Measurements from ENCODE around the gene DRG1.

The DRG1 gene

DNA sequence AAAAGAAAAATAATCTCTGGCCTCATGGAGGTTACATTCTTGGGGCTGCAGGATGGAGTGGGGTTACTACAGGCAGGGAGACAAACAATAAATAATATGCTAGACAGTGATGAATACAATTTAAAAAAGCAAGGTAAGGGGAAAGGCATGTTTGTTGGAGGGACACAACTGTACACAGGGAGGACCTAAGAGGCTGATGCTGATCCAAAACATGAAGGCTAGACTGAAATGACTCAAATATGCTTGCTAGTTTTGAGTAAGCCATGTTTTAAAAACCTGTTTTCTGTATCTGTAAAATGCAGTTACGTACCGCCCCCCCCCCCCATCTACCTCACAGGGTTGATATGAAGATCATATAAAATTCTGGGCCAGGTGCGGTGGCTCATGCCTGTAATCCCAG, 46.2 kb downstream of the DRG1 start:
- no peak for DNase-seq
- H3K27ac Mint-ChIP-seq: no peak overlapping the region
- TF ChIP-seq, protein P1, sequence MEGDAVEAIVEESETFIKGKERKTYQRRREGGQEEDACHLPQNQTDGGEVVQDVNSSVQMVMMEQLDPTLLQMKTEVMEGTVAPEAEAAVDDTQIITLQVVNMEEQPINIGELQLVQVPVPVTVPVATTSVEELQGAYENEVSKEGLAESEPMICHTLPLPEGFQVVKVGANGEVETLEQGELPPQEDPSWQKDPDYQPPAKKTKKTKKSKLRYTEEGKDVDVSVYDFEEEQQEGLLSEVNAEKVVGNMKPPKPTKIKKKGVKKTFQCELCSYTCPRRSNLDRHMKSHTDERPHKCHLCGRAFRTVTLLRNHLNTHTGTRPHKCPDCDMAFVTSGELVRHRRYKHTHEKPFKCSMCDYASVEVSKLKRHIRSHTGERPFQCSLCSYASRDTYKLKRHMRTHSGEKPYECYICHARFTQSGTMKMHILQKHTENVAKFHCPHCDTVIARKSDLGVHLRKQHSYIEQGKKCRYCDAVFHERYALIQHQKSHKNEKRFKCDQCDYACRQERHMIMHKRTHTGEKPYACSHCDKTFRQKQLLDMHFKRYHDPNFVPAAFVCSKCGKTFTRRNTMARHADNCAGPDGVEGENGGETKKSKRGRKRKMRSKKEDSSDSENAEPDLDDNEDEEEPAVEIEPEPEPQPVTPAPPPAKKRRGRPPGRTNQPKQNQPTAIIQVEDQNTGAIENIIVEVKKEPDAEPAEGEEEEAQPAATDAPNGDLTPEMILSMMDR (IDR thresholded peaks at IDR 0.05): no peak
- H3K27me3 Mint-ChIP-seq (ENCODE audit: low read depth, poor library complexity): no peaks in the 10 kb centered on the region
- H3K9me3 Mint-ChIP-seq: no peaks in the 10 kb centered on the region
- peaks cover 72% of the 10 kb centered on the region for H3K36me3 Mint-ChIP-seq (ENCODE audit: low read depth)
- H3K4me3 Mint-ChIP-seq: no peak overlapping the region
- H3K4me1 Mint-ChIP-seq: no peaks in the 10 kb centered on the region

DNA sequence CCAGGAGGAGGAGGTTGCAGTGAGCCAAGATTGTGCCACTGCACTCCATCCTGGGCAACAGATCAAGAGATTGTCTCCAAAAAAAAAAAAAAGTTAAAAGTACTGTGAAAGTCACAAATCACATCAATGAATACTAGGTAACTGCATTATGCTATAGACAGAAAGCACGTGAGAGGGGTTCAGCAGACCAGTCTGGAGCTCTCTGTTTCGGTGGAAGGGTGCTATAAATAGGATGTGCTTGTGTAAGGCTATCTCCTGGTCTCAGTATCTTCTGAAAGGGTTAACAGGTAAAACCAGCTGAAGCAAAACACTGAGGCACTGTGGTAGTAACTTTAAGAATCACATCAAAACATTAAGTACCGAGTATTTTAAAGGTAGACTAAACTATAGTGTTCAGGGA, 46.8 kb downstream of the DRG1 start:
- no peak for DNase-seq
- Mint-ChIP-seq H3K4me1 (no peaks in the 10 kb centered on the region), H3K27ac (no peak overlapping the region), H3K9me3 (no peaks in the 10 kb centered on the region), H3K27me3 (ENCODE audit: low read depth, poor library complexity) (no peaks in the 10 kb centered on the region), H3K36me3 (ENCODE audit: low read depth) (peaks cover 68% of the 10 kb centered on the region), H3K4me3 (no peak overlapping the region)
- TF ChIP-seq, protein P1 (IDR thresholded peaks at IDR 0.05): no peak

DNA sequence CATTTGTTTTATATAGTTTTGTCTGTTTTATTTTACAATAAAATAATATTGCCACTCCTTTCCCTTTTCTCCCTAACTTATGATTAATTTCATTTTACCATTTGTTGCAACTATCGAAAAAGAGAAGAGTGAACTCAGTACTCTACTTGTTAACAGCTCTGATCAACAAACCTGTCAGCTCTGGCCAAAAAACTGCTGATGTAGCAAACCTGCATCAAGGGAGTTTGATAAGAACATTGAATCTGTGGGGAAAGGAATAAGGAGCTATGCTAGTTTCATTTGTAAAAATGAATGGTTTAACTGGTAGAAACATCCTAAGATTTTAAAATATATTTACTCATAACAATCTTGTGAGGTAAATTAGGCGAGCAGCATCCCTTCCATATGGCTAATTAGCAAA, 47.4 kb downstream of the DRG1 start:
- no peak overlapping the region for H3K27ac Mint-ChIP-seq
- peaks cover 66% of the 10 kb centered on the region for H3K36me3 Mint-ChIP-seq (ENCODE audit: low read depth)
- no peak overlapping the region for H3K4me3 Mint-ChIP-seq
- TF ChIP-seq, protein P1 (IDR thresholded peaks at IDR 0.05): no peak
- H3K27me3 Mint-ChIP-seq (ENCODE audit: low read depth, poor library complexity): no peaks in the 10 kb centered on the region
- DNase-seq: no peak
- no peaks in the 10 kb centered on the region for H3K4me1 Mint-ChIP-seq
- H3K9me3 Mint-ChIP-seq: no peaks in the 10 kb centered on the region

DNA sequence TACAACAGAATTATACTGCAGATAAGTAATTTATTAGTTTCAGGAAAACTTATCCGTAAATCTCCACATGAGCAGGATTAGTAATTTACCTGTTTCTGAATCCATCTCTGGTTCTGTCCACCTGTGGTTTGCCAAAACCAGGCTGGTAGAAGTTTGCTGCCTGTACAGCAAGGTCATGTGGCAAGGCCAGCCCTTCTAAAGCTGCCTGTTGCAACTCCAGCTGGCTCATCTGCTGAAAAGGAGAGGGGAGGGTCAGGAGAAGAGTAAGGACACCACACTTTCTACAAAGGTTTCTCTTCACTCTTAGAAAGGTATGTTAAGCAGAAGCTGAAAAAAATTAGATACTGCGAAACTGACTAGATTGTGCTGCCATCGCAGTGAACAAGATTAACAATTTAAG, 47.9 kb downstream of the DRG1 start:
- Mint-ChIP-seq H3K27me3 (ENCODE audit: low read depth, poor library complexity) (no peaks in the 10 kb centered on the region), H3K36me3 (ENCODE audit: low read depth) (peaks cover 61% of the 10 kb centered on the region), H3K27ac (no peak overlapping the region), H3K9me3 (no peaks in the 10 kb centered on the region), H3K4me3 (no peak overlapping the region), H3K4me1 (no peaks in the 10 kb centered on the region)
- TF ChIP-seq, protein P1 (IDR thresholded peaks at IDR 0.05): no peak
- DNase-seq: no peak

DNA sequence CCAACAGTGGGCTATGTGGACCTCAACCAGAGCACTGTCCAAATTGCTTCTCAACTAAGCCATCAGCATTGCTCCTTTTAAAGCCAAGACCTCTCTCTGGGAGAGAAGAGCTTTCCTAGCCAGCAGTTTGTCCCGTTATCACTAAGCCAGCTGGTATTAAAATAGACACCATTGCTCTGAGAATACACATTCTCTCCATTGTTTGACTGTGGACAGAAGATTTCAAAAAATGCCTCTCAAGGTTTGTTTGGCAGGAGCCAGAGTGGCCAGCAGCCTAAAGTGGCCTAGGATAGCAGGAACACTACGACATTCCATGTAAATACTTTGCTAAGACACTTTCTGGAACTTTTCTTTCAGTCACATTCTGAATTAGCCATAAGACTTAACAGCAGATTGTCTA, 49.0 kb downstream of the DRG1 start:
- no peaks in the 10 kb centered on the region for H3K27me3 Mint-ChIP-seq (ENCODE audit: low read depth, poor library complexity)
- H3K9me3 Mint-ChIP-seq: no peaks in the 10 kb centered on the region
- H3K27ac Mint-ChIP-seq: peak overlapping the region; percentile 74
- H3K4me1 Mint-ChIP-seq: no peaks in the 10 kb centered on the region
- H3K4me3 Mint-ChIP-seq: no peak overlapping the region
- no peak for DNase-seq
- peaks cover 50% of the 10 kb centered on the region for H3K36me3 Mint-ChIP-seq (ENCODE audit: low read depth)
- TF ChIP-seq, protein P1 (IDR thresholded peaks at IDR 0.05): no peak

DNA sequence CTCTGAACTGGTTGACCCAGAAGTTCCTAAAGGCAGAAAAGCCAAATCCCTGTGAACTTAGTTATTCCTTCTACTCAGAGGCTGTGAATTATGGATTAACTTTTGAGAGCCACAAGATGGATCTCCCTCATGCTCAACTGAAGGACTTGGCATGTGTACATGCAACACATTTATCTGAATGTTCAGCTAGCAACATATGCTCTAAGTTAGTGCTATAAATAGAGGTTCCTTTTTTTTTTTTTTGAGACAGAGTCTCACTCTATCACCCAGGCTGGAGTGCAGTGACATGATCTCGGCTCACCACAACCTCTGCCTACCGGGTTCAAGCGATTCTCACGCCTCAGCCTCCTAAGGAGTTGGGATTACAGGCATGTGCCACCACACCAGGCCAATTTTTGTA, 50.1 kb downstream of the DRG1 start:
- no peak overlapping the region for H3K4me3 Mint-ChIP-seq
- TF ChIP-seq, protein P1 (IDR thresholded peaks at IDR 0.05): no peak

More for the DNA sequence above, 50.1 kb downstream of the DRG1 start:
- Mint-ChIP-seq H3K36me3 (ENCODE audit: low read depth) (peaks cover 48% of the 10 kb centered on the region), H3K27me3 (ENCODE audit: low read depth, poor library complexity) (no peaks in the 10 kb centered on the region), H3K4me1 (no peaks in the 10 kb centered on the region), H3K9me3 (no peaks in the 10 kb centered on the region), H3K27ac (no peak overlapping the region)
- no peak for DNase-seq
